EL (cell line): Measurements from ENCODE around the gene XIST.
"Not testable (repeated sequence)": the region's sequence is repeated elsewhere in the genome, so short reads cannot be mapped to it uniquely, and the experiment has no call there.

Experiments
- DNase-seq: peaks from one replicate; pipeline ENCODE4 v3.0.0-alpha.2; 2016

The XIST gene

DNA sequence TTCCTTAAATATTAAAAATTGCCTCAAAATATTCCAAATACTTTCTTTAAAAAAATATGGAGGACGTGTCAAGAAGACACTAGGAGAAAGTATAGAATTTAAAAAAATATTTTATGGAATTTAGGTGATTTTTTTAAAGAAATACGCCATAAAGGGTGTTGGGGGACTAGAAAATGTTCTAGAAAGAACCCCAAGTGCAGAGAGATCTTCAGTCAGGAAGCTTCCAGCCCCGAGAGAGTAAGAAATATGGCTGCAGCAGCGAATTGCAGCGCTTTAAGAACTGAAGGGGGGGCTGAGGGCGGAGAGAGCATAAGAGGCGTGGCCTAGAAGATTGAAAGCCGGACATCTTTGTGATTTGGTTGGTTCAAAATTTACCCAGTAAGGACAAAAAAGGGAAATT lies at the start of gene XIST:
Gene XIST, minus strand, starts transcription at position 248 of the 400 bp plus-strand sequence.
- DNase-seq = no peak

DNA sequence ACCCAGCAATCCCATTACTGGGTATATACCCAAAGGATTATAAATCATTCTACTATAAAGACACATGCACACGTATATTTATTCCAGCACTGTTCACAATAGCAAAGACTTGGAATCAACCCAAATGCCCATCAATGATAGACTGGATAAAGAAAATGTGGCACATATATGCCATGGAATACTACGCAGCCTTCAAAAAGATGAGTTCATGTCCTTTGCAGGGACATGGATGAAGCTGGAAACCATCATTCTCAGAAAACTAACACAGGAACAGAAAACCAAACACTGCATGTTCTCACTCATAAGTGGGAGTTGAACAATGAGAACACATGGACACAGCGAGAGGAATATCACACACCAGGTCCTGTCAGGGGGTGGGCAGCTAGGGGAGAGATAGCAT lies 45.8 kb upstream of the XIST start:
- DNase-seq = not testable (repeated sequence)

DNA sequence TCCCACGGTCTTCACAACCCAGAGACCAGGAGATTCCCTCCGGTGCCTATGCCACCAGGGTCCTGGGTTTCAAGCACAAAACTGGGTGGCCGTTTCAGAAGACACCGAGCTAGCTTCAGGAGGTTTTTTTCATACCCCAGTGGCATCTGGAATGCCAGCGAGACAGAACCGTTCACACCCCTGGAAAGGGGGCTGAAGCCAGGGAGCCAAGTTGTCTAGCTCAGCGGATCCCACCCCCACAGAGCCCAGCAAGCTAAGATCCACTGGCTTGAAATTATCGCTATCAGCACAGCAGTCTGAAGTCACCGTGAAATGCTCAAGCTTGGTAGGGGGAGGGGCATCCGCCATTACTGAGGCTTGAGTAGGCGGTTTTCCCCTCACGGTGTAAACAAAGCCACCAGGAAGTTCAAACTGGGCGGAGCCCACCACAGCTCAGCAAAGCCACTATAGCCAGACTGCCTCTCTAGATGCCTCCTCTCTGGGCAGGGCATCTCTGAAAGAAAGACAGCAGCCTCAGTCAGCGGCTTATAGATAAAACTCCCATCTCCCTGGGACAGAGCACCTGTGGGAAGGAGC lies 40.1 kb upstream of the XIST start:
- not testable (repeated sequence) for DNase-seq

DNA sequence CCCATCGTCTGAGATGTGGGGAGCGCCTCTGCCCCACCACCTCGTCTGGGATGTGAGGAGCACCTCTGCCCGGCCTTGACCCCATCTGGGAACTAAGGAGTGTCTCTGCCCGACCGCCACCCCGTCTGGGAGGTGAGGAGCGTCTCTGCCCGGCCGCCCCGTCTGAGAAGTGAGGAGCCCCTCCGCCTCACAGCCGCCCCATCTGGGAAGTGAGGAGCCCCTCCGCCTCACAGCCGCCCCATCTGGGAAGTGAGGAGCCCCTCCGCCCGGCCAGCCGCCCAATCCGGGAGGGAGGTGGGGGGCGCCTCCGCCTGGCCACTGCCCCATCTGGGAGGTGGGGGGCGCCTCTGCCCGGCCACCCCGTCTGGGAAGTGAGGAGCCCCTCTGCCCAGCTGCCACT lies 29.7 kb upstream of the XIST start:
- not testable (repeated sequence) for DNase-seq

DNA sequence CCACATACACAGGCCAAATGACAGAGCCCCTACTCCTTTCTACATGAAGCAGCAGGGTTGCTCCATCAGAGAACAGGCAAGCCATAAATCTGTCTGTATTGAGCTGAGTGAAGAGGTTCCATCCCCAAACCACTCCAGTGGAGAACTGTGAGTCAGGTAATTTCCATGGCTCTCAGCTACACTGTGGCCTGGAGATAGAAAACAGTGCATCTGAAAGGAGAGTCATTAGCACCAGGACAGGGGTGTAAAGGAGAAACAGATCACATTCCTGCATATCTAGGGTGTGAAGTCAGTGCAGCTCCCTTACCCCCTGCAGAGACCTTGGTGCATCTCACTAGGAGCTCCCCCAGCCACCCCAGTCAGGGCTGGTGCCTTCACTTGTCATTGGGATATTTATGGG lies 25.2 kb upstream of the XIST start:
- peak; percentile 10 for DNase-seq

DNA sequence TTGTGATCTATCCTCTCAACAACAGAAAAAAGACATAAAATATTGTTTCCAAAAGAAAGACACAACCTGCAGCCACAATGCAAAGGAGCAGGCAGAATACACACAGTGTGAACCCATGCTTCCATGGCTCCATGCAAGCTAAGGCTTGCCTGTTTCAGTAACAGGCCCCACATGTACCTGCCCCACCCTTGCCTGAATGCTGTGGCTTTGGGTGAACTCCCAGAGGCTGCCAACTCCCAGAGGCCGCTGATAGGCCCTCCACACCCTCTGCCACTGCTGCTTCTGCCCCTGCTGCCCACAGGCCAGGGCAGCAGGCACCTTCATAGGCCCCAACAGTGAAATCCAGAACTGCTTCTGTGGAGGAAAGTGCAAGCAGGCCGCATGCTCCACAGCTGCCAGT lies 24.4 kb upstream of the XIST start:
- DNase-seq = no peak

DNA sequence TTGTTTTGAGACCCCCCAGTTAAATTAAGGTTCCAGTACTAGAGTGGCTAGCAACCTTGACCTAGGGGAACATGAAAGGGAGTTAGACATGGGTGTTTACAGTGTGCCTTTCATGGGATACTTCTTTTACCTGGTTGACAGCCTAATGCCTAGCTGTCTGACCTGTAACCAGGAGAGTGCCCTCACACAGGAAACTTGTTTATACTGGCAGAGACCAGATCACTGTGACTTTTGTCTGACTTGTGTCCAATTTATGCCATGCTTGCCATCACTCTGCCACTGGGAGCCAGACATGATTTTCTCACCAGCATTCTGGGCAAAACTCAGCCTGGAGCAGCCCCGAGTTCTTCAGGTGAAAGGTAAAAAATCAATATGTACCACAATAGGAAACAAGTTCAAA lies 16.4 kb upstream of the XIST start:
- DNase-seq = no peak

DNA sequence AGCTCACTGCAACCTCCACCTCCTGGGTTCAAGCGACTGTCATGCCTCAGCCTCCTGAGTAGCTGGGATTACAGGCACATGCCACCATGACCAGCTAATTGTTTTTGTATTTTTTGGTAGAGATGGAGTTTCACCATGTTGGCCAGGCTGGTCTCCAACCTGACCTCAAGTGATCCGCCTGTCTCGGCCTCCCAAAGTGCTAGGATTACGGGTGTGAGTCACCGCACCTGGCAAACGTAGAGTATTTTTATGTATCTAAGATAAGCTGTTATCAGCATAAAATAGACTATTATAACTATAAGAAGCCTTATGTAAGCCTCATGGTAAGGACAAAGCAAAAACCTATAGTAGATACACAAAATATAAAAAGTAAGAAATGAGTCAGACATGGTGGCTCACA lies 14.6 kb upstream of the XIST start:
- DNase-seq = no peak

DNA sequence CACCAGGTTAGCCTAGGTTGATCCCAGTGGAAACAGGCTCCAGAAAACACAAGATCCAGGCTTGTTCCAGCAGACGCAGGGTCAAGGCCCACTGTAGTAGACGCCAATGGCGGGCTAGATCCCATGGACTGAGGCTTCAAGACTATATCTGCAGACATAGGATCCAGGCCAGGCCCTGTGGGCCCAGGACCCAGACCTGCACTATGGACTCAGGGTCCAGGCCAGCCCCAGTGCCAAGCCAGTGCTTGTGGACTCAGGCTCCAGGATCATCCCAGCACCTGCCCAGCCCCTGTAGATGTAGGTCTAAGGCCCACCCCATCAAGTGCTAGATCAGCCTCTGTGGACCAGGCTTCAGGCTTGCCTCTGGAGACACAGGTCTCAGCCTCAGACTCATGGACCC lies 11.3 kb upstream of the XIST start:
- no peak for DNase-seq

DNA sequence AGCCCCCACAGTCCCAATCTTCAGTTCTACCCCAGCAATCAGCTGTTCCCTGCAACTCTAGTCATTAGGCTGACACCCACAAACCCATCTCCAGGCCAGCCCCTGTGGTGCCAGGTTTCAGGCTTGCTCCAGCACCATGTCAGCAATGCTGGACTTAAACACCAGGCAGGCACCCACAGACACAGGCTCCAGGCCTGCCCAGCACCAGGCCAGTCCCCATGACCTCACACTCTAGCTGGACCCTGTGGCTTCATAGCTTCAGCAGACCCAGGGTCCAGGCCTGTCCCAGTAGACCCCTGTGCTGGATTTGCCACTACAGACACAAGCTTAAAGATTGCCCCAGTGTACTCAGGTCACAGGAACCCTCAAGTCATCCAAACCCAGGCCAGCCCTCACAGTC lies 10.8 kb upstream of the XIST start:
- DNase-seq = no peak

DNA sequence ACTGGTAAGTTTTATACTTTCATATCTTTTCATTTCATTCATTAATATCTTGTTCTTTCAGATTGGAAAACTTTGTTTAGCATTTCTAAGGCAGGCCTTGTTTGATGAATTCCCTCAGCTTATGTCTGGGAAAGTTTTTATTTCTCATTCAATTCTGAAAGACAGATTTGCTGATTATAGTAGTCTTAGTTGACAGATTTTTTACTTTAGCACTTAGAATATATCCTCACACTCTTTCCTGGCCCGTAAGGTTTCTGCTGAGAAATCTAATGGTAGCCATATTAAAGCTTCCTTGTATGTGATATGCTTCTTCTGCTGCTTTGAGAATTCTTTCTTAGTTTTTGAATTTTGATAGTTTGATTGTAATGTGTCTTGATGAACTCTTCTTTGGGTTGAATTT lies 7.1 kb upstream of the XIST start:
- DNase-seq = no peak

DNA sequence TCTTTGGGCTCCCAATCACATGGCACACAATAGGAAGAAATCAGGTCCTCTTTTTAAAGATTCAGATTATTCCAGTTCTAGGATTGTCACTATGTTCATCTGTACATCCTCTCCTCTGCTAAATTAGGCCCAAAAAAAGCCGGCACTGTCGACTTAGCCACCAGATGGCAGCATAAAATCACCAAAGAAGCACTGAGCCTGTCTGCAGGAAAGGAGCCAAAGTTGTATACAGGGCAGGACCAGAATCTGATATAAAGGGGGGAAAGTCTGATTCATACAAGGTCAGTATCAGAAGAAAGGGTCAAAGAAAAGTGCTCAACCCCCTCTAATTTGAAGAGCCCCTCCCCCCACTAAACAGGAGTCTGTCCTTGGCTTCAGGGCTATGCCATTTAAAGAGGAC lies 3.0 kb upstream of the XIST start:
- peak; percentile 61 for DNase-seq

DNA sequence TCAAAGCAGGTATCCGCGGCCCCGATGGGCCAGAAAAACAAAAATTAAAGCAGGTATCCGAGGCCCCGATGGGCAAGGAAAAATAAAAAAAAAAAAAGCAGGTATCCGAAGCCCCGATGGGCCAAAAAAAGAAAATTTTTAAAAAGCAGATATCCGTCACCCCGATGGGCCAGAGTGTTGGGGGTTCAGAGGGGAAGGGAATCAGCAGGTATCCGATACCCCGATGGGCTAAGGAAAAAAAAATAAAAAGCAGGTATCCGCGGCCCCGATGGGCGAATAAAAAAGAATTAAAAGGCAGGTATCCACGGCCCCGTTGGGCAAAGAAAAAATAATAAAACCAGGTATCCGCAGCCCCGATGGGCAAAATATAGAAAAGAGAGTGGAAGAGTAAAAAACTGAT lies 492 bp downstream of the XIST start:
- no peak for DNase-seq

DNA sequence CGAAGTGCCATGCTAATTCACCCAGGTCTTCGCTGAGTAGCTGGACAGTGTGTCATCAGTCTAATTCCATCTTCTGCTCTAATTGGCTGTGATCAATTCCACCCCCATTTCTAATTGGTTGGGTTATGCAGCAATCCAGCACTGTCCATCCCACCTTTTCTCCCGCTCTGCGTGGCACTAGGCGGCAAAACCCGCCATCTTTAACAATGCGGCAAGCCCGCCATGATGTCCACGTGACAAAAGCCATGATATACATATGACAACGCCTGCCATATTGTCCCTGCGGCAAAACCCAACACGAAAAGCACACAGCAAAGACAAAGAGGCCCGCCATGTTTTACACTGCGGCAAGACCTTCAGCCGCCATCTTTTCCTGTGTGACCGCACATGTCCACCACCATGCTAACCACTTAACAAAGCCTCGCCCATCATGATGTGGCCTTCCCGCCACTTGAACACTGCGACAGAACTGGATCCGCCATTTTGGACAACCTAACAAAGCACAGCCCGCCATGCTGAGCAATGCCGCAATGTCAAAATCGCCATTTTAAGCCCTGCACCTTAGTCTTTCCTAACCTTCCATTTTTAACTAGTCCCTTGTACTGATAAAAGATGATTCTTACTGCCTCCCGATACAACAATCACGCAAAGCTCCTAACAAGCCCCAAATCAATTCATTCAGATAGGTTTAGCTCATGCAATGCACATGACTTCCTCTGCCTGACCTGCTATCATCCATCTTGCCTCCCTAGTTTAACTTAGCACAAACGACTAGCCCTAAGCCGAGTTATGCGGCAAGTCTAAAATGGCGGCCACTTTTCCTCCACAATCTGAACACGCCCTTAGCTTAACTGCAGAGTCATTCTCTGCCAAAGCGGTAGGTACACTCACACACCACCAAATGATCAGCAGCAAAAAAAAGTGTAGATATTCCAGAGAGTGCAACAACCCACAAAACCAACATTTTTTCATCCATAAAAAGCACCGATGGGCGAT lies 1.2 kb downstream of the XIST start:
- DNase-seq = no peak

DNA sequence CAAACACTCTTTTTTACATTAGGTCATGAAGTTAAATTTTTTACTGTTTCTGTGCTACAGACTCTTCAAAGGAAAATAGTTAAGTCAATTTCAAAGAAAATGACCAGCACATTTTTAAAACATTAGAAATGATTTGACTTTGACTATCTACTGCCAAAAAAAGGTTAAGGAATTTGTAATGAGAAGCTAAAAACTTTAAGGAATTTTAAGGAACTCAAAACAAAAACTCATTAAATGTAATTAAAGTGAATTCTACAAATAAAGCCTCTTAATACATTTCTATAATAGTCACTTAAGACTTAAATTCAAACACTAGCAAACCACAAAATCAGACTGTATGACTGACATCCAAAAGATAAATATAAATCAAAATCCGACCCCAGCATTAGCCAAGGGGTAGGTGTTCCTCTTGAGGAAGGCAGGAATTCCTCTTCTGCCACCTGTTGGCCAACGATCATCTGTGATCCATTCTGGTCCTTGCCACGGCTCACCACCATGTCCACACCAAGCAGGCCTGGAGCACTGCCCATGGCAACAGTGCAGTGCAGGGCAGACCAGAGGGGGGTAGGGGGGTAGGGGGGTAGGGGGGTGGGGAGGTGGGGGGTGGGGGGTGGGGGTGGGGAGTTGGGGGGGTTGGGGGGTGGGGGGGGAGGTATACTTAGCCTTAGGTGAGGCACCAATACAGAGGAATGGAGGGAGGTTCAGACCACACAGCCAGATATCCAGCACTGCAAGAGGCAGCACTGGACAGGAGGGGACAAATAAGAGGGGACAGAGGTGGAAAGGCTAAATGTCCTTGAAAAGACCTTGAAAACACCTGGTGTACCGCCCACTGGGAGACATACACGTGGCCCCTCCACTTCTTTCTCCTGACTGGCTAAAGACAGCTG lies 2.1 kb downstream of the XIST start:
- DNase-seq = peak; percentile 11

DNA sequence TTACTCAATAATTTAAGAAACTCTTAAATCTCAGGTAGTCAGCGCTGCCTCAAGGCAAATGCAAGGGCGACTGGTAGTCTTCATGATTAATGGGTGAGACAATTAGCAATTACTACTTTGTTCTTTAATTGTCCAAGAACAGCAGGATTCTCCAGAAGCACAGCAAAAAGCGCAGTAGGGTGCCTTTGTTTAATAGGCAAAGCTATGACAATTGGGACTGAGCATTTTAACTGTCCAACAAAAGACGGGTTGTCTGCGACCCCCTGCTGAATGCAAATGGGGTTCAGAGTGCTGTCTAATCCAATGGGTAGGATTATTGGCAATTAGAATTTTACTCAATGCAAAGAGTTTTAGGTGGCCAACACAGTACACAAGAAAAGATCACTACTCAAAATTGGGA lies 3.4 kb downstream of the XIST start:
- no peak for DNase-seq

DNA sequence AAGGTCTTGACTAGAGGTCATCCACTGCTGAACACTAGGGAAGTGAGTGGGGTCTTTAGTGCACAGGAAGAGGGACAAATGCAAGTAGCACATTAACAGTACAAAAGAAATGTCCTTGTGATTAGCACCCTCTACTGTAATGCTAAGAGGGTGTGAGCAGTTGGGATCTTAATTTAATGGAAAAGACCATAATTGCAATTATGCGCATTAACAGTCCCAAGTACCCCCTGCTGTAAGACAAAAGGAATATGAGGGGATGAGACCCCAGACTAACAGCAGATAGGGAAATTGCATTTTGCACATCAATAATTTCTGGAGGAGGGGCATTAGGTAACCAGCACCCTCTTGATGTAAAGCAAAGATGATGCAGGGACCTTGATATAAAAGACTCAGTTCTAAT lies 4.5 kb downstream of the XIST start:
- no peak for DNase-seq

DNA sequence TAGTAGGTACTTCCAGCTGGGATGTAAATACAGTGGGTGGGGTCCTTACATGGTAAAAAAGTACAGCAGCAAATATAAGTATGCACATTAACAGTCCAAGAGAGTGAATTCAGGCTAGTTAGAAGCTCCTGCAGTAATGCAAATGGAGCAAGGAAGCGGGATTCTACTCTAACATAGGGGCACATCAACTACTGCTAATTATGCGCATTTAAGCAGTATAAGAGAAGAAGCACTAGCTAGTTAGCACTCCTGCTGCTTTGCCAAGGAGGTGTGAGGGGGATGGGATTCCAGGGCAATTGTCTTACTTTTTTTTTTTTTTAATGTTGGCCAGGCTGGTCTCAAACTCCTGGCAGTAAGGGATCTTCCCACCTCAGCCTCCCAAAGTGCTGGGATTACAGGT lies 5.4 kb downstream of the XIST start:
- DNase-seq = no peak

DNA sequence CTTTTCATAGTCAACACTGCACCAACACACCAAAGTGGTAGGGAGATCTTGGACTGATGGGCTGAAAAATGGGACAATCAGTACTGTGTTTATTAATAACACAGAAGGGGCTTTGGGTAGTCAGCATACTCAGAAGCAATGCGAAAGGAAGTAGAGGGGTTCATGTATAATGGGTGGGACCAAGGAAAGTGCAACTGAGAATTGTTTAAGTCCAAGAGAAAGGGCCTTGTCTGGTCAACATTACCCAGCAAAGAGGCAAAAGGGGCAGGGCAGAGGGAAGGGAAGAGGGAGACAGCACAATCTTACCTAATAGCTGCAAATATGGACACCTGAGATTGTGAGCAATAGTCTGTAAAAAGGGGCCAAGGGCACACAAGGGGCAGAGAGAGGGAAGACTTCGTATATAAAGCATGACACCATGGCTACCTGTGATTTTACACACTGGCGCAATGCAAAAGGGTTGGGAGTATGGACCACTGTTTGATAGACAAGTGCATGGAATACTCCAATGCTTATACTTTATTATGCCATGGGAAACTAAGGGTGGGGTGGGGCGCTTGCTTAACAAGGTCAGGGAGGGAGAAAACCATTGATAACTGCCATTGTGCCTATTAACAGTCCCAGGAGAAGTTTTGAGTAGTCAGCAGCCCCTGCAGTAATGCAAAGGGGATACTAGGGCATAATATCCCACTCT lies 9.8 kb downstream of the XIST start:
- DNase-seq = no peak

DNA sequence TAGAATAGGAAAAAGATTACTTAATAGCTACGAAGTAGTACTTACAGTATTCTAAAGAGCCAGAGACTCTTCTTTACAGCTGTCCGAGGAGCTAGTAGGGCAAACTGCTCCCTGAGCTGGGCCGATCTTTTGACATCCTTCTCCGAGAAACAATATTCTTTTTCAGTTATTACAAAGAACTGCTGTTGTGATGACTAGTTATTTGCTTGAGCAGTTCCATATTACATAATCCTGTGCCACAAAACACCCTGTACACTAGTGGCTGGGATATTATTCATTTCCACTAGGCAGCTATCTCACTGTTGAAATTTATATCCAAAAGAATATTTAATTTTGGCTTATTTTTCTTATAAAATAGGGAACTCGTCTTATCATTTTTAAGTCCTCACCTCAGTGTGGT lies 11.2 kb downstream of the XIST start:
- no peak for DNase-seq

DNA sequence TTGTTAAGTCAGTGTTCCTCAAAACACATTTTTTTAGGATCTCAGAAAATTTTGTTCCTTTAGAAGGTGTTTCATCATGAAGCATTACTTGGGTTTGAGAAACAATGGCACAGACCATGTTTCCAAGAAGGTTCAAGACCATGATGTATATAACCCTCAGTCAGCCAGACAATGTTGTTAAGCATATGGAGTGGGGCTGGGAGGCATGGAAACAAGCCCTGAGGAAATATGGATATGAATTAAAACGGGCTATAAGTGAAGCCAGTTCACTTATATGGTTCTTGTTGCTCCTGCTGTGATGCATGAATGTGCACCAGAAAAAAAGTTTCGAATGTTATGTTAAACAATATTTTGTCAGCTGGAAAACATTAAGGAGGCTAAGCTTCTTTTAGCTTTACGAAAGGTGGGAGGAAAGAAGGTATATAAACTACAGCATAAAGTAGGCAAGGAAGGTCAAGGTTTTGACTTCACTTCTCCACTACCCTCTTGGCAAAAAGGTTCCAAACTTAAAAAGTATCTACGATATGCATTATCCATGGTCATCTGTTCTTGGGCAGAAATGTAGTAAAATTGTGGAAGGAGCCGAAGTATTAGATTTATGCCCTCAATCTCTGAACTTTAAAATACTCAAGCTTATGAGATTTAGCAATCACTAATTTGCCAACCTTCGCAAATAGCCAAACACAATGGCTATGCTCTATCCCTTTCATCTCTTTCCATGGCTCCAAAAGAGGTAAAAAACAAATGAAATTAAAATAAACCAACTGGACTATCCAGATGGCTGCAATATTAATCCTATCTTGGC lies 12.2 kb downstream of the XIST start:
- no peak for DNase-seq

DNA sequence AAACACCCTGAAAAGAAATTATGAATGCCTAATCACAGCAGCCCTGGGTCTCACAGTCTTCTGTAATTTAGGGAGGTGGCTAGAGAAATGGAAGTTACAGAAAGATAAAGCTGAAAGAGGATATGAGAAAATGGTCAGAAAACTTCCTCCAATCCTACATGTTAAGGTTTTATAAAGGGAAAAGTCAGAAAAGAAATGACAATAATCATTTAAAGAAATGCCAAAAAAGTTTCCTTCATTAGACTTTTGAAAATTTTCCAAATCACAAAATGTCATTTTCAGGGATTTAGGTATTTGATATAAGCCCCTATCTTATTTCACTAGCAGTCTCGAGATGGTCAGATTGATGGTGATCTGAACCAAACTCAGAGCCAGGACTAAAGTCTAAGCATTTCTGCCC lies 13.4 kb downstream of the XIST start:
- no peak for DNase-seq
